NCI-H2029 (cell line): Measurements from ENCODE around the gene LRP6.
A peak's percentile ranks its signal among the peaks of the same experiment; 100 is the strongest.
"Not testable (repeated sequence)": the region's sequence is repeated elsewhere in the genome, so short reads cannot be mapped to it uniquely, and the experiment has no call there.

Source experiments
- DNase-seq: peaks from one replicate; lab custom pipeline; 2025; lab: John Stamatoyannopoulos, UW

The LRP6 gene

GRCh38 chr12:12266873-12267741 is at the start of gene LRP6:
TSS of gene LRP6 (minus strand) at chr12:12267044. CDS start at chr12:12266735, 309 bp downstream.
- DNase-seq, result peak; percentile 91

GRCh38 chr12:12315838-12316237 is 49.0 kb upstream of the LRP6 start:
- no peak for DNase-seq

- DNase-seq, result not testable (repeated sequence)
These were observed 43.9 kb upstream of the LRP6 start for GRCh38 chr12:12310695-12311094.

GRCh38 chr12:12305568-12306300 is 38.9 kb upstream of the LRP6 start:
- DNase-seq, result no peak

- no peak for DNase-seq
These were observed 36.1 kb upstream of the LRP6 start for GRCh38 chr12:12302976-12303375.

GRCh38 chr12:12301122-12301521 is 34.3 kb upstream of the LRP6 start:
- no peak for DNase-seq

- DNase-seq, result no peak
These were observed 30.5 kb upstream of the LRP6 start for GRCh38 chr12:12297201-12297830.

GRCh38 chr12:12294215-12295005 is 27.6 kb upstream of the LRP6 start:
- no peak for DNase-seq

- no peak for DNase-seq
These were observed 23.4 kb upstream of the LRP6 start for GRCh38 chr12:12290206-12290605.

GRCh38 chr12:12286441-12286840 is 19.6 kb upstream of the LRP6 start:
- no peak for DNase-seq

- no peak for DNase-seq
These were observed 16.0 kb upstream of the LRP6 start for GRCh38 chr12:12282761-12283425.

GRCh38 chr12:12282202-12282601 is 15.4 kb upstream of the LRP6 start:
- no peak for DNase-seq

- no peak for DNase-seq
These were observed 14.3 kb upstream of the LRP6 start for GRCh38 chr12:12281134-12281533.

GRCh38 chr12:12278899-12279298 is 12.1 kb upstream of the LRP6 start:
- DNase-seq, result no peak

- DNase-seq, result no peak
These were observed 9.0 kb upstream of the LRP6 start for GRCh38 chr12:12275874-12276273.

GRCh38 chr12:12273291-12273957 is 6.6 kb upstream of the LRP6 start:
- no peak for DNase-seq

GRCh38 chr12:12272869-12273268 is 6.0 kb upstream of the LRP6 start:
- DNase-seq, result no peak

- DNase-seq, result no peak
These were observed 3.4 kb upstream of the LRP6 start for GRCh38 chr12:12270226-12270625.

GRCh38 chr12:12267742-12268200 is 927 bp upstream of the LRP6 start:
- DNase-seq, result no peak

GRCh38 chr12:12266389-12266872 is 413 bp downstream of the LRP6 start:
- DNase-seq, result no peak
